Cardiac muscle cell (in vitro differentiated cells and primary cell): Measurements from ENCODE around the gene SEC16A. TPM values are rescaled to one million over a fixed set of nuclear protein-coding genes. Genes with fewer than 3 reads are reported as not detected.

Source experiments
- DNase-seq, 2 donors: peaks; one replicate each; pipeline versions ENCODE4 v3.0.0 to v3.0.0-alpha.2; 2010 to 2017; ENCODE audit warnings: low read depth in 1 of 2, low spot score in 1 of 2
- H3K27ac ChIP-seq: fragments of 200-600 bp; sonication (generic); 2 replicates; pipeline ENCODE4 v1.5.1; 2016
- H3K27me3 ChIP-seq: fragments of 200-600 bp; sonication (generic); 2 replicates; pipeline ENCODE4 v1.6.0; 2016; ENCODE audit warnings: control low read depth
- H3K36me3 ChIP-seq: fragments of 200-600 bp; sonication (generic); 2 replicates; pipeline ENCODE4 v1.5.1; 2016; ENCODE audit warnings: control low read depth
- H3K4me1 ChIP-seq: fragments of 200-600 bp; sonication (generic); 2 replicates; pipeline ENCODE4 v1.8.1; 2017; ENCODE audit warnings: low read depth, mild to moderate bottlenecking, mixed run types
- H3K4me3 ChIP-seq: fragments of 200-600 bp; sonication (generic); 2 replicates; pipeline ENCODE4 v1.5.1; 2016; ENCODE audit warnings: mild to moderate bottlenecking
- H3K9me3 ChIP-seq: fragments of 200-600 bp; sonication (generic); 2 replicates; pipeline ENCODE4 v1.5.1; 2017; ENCODE audit warnings: low read depth, mild to moderate bottlenecking, control low read depth
- polyA plus RNA-seq: library from polyadenylated mRNA; unstranded; fragments of >200 nt; fragmentation: Nextera tagmentation; extraction: Ambion mirVana; gene quantifications from 2 replicates; pipeline ENCODE4 v1.2.1, GENCODE V29; 2016
- total RNA-seq: library from RNA; depleted of rRNA; stranded (reverse); fragments of >200 nt; gene quantifications from 2 replicates; pipeline ENCODE4 v1.2.3, GENCODE V29; 2016
- TF ChIP-seq, protein P1 (sequence below): IDR thresholded peaks from 2 replicates; pipeline ENCODE4 v1.5.1; 2012; ENCODE audit warnings: low read depth, mild to moderate bottlenecking, low read length

SEC16A gene
- total and polyA plus RNA-seq, 2 experiments from 2014 or later: 32.3 to 39.5 TPM

DNA sequence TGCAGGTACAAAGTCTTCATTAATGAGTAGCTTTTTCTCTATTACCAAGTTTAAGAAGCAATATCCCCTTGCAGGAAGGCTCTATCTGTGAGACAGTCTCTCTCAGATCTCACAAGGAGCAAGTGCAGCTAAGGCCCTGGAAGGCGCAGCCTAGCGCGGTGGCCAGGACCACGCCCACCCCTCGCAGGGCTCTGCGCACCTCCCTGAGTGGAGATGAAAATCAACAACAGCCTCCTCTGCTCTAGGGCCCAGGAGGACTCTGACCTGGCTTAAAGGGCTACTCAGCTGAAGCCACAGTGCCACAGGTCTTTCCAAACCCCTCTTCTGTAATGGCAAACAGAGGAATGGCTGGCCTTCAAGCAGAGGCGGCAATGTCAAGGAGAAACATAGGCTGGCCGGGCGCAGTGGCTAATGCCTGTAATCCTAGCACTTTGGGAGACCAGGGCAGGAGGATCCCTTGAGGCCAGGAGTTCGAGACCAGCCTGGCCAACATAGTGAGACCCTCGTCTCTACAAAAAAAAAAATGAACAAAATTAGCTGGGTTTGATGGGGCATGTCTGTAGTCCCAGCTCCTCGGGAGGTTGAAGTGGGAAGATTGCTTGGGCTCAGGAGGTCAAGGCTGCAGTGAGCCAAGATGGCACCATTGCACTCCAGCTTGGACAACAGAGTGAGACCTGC lies 11.9 kb downstream of the SEC16A start:
- H3K36me3 ChIP-seq: peaks cover 63% of the 10 kb centered on the region
- TF ChIP-seq, protein P1, sequence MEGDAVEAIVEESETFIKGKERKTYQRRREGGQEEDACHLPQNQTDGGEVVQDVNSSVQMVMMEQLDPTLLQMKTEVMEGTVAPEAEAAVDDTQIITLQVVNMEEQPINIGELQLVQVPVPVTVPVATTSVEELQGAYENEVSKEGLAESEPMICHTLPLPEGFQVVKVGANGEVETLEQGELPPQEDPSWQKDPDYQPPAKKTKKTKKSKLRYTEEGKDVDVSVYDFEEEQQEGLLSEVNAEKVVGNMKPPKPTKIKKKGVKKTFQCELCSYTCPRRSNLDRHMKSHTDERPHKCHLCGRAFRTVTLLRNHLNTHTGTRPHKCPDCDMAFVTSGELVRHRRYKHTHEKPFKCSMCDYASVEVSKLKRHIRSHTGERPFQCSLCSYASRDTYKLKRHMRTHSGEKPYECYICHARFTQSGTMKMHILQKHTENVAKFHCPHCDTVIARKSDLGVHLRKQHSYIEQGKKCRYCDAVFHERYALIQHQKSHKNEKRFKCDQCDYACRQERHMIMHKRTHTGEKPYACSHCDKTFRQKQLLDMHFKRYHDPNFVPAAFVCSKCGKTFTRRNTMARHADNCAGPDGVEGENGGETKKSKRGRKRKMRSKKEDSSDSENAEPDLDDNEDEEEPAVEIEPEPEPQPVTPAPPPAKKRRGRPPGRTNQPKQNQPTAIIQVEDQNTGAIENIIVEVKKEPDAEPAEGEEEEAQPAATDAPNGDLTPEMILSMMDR: no peak

GRCh38 chr9:136470356-136470755 lies 12.5 kb downstream of the SEC16A start:
- no peak for DNase-seq
- Histone ChIP-seq H3K36me3 (peaks cover 66% of the 10 kb centered on the region), H3K4me3 (no peak overlapping the region), H3K9me3 (no peaks in the 10 kb centered on the region), H3K27me3 (no peaks in the 10 kb centered on the region), H3K4me1 (no peaks in the 10 kb centered on the region), H3K27ac (no peak overlapping the region)
- TF ChIP-seq, protein P1: no peak

More for the DNA sequence above, 11.9 kb downstream of the SEC16A start:
- DNase-seq: no peak
- Histone ChIP-seq H3K4me3 (no peak overlapping the region), H3K9me3 (no peaks in the 10 kb centered on the region), H3K27ac (no peak overlapping the region), H3K27me3 (no peaks in the 10 kb centered on the region), H3K4me1 (no peaks in the 10 kb centered on the region)

DNA sequence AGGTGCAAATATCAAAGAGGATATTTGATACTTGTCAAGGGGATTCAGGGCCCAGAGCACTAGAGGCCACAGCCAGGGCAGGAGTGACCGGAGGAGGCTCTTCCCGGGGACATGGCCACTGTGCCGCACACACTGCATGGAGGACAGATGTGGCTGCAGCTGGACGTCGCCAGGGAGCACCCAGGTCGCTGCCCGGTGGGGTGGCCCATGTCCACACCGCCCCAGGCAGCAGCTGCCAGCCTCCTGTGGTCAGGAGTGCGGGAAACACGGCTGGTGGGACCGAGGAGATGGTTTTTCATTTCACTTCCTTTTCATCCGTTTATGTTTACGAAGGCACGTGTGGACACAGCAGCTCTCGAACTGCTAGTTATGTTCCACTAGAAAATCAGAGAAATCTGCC lies 15.1 kb downstream of the SEC16A start:
- TF ChIP-seq, protein P1: no peak
- Histone ChIP-seq H3K4me1 (no peaks in the 10 kb centered on the region), H3K4me3 (no peak overlapping the region), H3K27me3 (no peaks in the 10 kb centered on the region), H3K36me3 (peaks cover 74% of the 10 kb centered on the region), H3K9me3 (no peaks in the 10 kb centered on the region), H3K27ac (no peak overlapping the region)
- DNase-seq: no peak

DNA sequence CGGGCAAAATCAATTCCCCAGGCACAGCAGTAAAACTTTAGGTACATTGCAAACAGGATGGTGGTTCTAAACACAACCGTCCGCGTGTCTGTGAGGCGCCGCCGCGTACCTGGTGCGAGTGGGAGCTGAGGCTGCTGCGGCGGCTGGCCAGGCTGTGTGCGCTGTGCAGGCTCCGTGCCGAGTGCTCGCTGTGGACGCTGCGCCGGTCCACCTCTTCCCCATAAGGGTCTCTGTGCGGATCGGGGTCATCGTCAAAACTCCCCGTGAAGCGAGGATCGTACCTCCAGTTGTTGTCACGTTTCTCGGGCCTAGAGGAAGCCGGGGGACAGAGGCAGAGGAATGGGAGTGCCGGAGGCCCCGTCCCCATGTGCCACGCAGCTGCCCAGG lies 16.7 kb downstream of the SEC16A start:
- peaks cover 76% of the 10 kb centered on the region for H3K36me3 ChIP-seq
- H3K4me3 ChIP-seq: no peak overlapping the region
- no peaks in the 10 kb centered on the region for H3K27me3 ChIP-seq
- H3K4me1 ChIP-seq: no peaks in the 10 kb centered on the region
- no peaks in the 10 kb centered on the region for H3K9me3 ChIP-seq
- no peak for DNase-seq
- no peak overlapping the region for H3K27ac ChIP-seq
- TF ChIP-seq, protein P1: no peak

DNA sequence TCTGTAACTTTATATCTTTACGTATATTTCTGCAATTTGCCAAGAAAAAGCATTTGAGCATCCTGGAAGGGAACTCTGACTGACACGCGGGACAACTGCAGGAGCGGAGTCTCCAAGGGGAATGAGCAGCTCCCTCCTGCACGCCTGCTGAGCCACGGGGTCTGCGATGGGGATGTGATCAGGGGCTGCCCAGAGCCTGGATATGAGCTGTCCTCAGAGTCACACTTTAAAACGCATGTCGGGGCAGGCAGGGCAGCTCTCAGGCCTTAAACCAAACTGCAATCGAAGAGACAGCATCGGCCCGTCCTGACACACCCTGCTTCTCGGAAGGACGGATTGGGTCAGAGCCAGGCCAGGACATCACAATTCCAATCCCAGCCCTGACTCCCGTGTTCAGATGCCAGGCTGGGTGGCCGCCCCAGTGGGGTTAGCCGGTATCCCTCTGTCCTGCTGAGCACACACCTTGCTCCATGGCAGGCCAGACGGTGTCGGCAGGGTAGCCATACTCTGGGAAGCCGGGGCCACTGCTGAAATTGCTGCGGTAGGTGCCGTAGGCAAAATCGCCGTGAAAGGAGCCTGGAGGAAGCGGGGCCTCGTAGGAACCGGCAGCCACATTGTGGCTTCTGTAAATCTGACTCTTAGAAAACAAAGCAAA lies 17.2 kb downstream of the SEC16A start:
- Histone ChIP-seq H3K9me3 (no peaks in the 10 kb centered on the region), H3K36me3 (peaks cover 79% of the 10 kb centered on the region), H3K27ac (no peak overlapping the region), H3K4me3 (no peak overlapping the region), H3K4me1 (no peaks in the 10 kb centered on the region), H3K27me3 (no peaks in the 10 kb centered on the region)
- TF ChIP-seq, protein P1: no peak
- no peak for DNase-seq
